Measurements from ENCODE around the gene PLA2G15.

PLA2G15 gene

GRCh38 chr16:68298907-68299561 lies 53.9 kb downstream of the PLA2G15 start:
- no peak for DNase-seq (ENCODE audit: low read depth)

GRCh38 chr16:68299571-68300453 lies 54.6 kb downstream of the PLA2G15 start:
- DNase-seq (ENCODE audit: low read depth), result no peak

- no peak for DNase-seq (ENCODE audit: low read depth)
Observed at GRCh38 chr16:68300734-68301459, 55.7 kb downstream of the PLA2G15 start.

- DNase-seq (ENCODE audit: low read depth), result no peak
Observed at GRCh38 chr16:68306633-68307032, 61.5 kb downstream of the PLA2G15 start.

GRCh38 chr16:68309799-68310198 lies 64.6 kb downstream of the PLA2G15 start:
- DNase-seq (ENCODE audit: low read depth), result no peak

- no peak for DNase-seq (ENCODE audit: low read depth)
Observed at GRCh38 chr16:68310437-68310773, 65.2 kb downstream of the PLA2G15 start.
